Activated CD8-positive, alpha-beta memory T cell treated with anti-CD3 and anti-CD28 coated beads, Interleukin-2, amount 50 U/mL, for 1 hour (primary cell): ENCODE results near the gene ENDOV.
"Not testable (repeated sequence)": the region's sequence is repeated elsewhere in the genome, so short reads cannot be mapped to it uniquely, and the experiment has no call there.

Source experiments
- DNase-seq: peaks from one replicate; pipeline ENCODE4 v3.0.0-alpha.2; 2020; ENCODE audit errors: extremely low read depth

Gene ENDOV

GRCh38 chr17:80388175-80388574 is 26.8 kb upstream of the ENDOV start:
- no peak for DNase-seq

GRCh38 chr17:80388601-80389000 is 26.4 kb upstream of the ENDOV start:
- no peak for DNase-seq

GRCh38 chr17:80389011-80389995 is 25.7 kb upstream of the ENDOV start:
- no peak for DNase-seq

GRCh38 chr17:80393241-80393890 is 21.6 kb upstream of the ENDOV start:
- no peak for DNase-seq

GRCh38 chr17:80393961-80394360 is 21.0 kb upstream of the ENDOV start:
- no peak for DNase-seq

GRCh38 chr17:80394629-80395216 is 20.2 kb upstream of the ENDOV start:
- DNase-seq, result no peak

DNA sequence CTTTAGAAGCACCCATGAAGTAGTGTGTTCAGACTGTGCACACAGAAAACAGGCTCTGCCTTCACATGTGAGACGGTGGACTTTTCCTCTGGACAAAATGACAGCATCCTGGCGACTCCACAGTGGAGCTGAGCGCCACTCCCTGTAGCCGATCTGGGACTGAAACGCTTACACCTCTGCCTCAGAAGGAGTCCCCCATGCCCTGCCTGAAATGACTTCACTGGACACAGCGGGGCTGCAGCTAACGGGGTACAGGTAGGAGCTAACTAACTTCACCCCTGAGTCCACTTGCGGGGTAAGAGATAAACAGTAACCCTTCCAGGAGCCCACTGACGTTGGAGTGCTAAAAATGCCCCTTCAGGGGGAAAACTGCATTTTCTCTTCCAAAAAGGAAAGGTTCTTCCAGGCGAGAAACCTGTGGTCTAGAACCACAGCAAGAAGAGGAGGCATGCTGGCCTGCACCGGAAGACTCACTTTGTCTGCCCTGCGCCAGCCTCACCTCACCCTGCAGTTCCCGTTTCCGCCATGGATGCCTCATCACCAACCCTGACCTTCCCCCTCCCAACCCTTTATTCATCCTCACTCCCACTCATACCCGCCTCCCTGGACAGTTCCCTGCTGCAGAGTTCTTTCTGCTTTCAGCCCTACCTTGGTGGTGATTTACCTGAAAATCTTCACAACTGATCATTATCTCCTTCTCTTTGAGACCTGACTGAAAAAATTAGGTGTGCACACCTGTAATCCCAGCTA is 19.4 kb upstream of the ENDOV start:
- no peak for DNase-seq

- DNase-seq, result no peak
Measured at GRCh38 chr17:80396157-80397033, 18.6 kb upstream of the ENDOV start.

GRCh38 chr17:80397034-80397387 is 18.0 kb upstream of the ENDOV start:
- DNase-seq, result no peak

DNA sequence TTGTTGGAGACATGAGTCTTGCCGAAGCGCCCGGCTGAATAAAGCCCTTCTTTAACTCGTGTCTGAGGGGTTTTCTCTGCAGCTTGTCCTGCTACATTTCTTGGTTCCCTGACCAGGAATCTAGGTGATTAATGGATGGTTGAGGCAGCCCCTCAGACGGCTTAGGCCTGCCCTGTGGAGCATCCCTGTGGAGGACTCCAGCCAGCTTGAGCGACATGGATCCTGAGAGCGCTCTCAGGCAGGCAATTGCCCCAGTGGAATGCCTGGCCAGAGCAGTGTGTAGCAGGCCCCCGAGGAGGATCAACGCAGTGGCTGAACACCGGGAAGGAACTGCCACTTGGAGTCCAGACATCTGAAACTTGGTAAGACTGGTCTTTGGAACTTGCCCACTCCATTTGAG is 17.3 kb upstream of the ENDOV start:
- no peak for DNase-seq

DNA sequence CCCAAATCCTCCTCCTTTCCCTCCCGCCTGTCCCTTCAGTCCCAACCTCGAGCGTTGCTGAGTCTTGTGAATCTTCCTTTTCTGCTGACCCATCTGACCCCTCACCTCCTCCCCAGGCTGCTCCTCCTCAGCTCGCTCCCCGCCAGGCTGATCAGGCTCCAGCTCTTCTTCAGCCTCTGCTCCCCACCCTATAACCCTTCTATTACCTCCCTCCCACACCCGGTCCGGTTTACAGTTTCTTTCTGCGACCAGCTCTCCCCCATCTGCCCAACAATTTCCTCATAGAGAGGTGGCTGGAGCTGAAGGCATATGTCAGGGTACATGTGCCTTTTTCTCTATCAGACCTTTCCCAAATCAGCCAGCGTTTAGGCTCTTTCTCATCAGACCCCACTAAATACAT is 13.9 kb upstream of the ENDOV start:
- not testable (repeated sequence) for DNase-seq

- DNase-seq, result not testable (repeated sequence)
Measured at GRCh38 chr17:80402102-80402501, 12.9 kb upstream of the ENDOV start.

- DNase-seq, result no peak
Measured at GRCh38 chr17:80402959-80403358, 12.0 kb upstream of the ENDOV start.

- no peak for DNase-seq
Measured at GRCh38 chr17:80406146-80406545, 8.8 kb upstream of the ENDOV start.

DNA sequence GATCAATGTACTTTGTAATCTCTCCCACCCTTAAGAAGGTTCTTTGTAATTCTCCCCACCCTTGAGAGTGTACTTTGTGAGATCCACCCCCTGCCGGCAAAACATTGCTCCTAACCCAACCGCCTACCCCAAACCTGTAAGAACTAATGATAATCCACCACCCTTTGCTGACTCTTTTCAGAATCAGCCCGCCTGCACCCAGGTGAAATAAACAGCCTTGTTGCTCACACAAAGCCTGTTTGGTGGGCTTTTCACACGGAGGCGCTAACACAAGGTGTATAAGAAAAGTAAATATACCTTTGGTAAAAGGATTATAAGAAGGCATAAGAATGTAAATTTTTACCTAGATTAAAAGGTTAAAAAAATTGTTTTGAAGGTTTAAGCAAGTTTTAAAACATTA is 7.0 kb upstream of the ENDOV start:
- DNase-seq, result not testable (repeated sequence)

DNA sequence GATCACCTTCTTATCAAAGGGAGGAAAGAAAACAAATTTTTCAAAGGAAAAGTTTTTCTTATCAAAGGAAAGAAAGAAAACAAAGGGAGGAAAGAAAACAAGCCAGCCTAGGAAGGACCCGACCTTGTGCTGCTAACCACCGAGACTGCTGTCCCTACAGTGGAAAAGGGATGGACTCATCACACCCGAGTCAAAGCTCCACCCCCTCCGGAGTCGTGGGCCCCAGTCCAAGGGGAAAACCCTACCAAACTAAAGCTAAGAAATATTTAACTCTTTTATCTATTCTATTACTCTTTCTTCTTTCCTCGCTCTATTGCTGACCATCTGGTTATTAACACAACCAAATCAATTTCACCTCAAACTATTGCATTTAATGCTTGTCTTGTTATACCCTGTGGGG is 6.1 kb upstream of the ENDOV start:
- DNase-seq, result no peak

- no peak for DNase-seq
Measured at GRCh38 chr17:80409626-80410025, 5.3 kb upstream of the ENDOV start.

GRCh38 chr17:80410441-80411087 is 4.4 kb upstream of the ENDOV start:
- DNase-seq, result not testable (repeated sequence)

DNA sequence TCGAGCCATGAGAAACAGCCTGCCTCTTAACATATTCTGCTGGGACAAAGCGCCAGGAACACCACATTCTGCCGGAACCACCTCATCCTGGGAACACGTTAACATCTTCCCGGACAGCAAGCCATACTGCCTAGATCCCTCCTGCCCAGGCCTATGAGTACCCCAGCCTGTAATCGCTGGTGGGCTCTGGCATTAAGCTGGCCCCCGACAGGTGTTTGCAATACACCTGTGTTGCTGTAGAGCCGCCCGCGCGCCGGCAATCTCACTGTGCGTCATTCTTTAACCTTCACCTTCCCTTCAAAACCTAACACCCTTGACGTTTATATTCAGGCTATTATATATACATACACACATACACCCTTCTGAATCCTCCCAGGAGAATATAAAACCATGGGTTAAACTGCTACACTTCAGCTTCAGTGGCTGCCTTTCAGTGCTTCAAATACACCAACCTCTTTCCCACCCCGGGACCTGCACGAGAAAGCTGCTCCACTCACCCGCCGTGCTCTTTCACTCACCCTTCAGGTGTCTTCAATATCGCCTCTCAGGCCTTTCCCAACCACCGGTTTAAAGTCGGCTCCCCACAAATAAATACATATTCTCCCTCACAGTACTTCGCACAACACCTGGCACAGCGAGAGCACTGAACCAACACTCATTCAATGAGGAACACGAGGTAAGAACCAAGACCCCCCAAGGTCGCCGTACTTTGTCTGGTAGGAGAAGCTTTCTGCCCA is 1.0 kb upstream of the ENDOV start:
- DNase-seq, result no peak

- DNase-seq, result no peak
Measured at GRCh38 chr17:80414508-80414802, 512 bp upstream of the ENDOV start.
